T-helper 22 cell (primary cell): Measurements from ENCODE around the gene RPS6KL1.
A peak's percentile ranks its signal among the peaks of the same experiment; 100 is the strongest.

Experiments used
- DNase-seq: peaks from one replicate; pipeline ENCODE4 v3.0.0-alpha.2; 2020; ENCODE audit warnings: low read depth

Gene RPS6KL1

DNA sequence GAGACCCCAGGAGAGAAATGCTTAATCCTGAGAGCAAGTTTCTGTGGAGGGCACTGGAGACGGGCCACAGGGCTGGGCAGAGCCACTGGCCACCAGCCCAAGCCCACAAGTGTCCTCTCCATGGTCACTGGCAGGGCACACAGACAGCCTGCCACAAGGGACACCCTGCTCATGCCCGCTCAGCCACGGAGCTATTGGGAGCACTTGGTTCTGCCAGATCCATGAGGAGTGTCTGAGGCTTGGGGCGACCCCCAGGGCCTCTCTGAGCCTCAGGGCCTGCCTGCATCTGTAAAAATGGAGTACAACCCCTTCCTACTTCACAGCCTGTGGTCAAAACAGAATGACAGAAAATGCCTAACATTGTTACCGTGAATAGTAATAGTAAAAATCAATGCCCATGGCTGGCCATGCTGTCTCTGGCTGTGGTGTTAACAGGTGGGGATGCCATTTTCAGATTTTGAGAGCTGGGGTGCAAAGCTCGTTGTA is 29.2 kb upstream of the RPS6KL1 start:
- DNase-seq = no peak

GRCh38 chr14:74951443-74952179 is 28.6 kb upstream of the RPS6KL1 start:
- no peak for DNase-seq

- DNase-seq = no peak
Measured at GRCh38 chr14:74950795-74951442, 27.9 kb upstream of the RPS6KL1 start.

GRCh38 chr14:74949859-74950573 is 27.0 kb upstream of the RPS6KL1 start:
- DNase-seq = no peak

- no peak for DNase-seq
Measured at GRCh38 chr14:74949191-74949601, 26.1 kb upstream of the RPS6KL1 start.

DNA sequence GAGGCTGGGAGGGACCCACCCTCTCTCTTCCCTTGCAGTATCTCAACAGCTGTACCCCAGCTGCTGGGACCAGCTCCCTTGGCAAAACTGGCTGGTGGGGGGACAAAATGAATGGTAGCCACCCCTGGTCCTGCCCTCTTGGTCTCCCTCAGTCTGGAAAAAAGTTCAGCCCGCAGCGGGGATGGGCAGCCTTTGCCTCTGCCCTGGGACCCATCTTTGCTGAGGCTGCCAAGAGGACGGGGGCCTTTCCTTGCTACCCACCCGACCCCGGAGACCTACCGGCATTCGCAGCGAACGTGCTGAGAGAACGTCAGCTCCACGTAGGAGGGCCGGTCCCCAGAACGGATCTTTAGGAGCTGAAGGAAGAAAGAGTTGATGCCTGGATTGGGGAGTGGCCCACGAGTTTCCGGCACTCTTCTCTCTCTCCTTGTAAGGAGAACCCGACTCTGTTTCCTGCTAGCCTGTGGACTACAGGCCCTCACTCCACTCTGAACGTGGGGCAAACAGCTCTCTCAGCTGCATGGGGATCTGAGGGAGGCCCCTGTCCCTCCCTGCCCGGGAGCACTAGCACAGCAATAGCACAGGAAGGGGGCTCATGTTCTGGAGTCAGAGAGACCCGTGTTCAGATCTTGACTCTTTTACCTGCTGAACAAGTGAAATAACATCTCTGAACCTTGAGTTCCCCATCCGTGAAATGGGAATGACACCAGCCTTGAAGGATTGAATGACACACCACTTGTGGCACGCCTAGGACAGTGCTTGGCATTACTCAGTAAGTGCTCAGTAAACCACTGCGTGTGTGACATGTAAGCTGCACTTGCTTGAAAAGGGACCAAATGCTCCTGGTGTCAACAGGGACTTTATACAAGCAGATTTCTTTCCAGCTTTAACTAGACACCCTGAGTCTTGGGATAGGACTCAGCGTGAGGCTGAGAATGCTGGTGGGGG is 25.4 kb upstream of the RPS6KL1 start:
- no peak for DNase-seq

DNA sequence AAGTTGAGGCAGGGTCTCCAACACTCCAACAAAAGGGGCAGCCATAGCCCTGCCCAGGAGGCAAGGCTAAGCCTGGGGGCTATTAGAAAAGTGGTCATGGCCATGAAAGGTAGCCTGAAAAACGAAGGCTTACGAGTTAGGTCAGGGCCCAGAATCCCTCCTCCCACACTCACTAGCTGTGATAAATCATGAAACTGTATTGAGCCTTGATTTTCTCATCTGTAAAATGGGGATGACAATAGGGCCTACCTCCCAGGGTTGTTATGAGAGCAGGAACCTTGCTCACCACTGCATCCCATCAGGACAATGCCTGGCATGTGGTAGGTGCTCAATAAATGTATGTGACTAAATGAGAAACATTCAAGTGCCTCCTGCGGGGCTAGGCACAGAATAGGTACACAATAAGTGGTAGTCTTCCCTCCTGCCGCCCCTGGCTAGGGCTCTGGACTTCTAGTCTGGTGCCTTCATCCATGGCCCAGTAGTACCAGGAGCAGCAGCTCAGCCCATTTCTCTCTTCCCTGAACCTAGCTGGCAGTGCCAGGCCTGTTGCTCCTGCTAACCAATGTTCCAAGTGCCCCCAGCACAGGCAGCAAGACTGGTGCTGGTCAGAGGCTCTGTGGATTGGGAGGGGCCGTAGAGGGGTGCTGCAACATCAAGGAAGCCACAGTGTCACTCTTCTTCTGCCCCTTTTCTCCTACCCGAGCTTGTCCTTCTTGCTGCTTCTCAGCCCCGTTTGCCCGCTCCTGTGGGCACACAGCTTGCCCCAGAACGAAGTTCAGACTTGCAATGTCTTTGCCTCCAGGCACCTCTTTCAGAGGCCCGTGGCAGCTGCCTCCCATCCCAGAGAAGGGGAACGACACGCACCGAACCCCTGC is 24.5 kb upstream of the RPS6KL1 start:
- DNase-seq = no peak

DNA sequence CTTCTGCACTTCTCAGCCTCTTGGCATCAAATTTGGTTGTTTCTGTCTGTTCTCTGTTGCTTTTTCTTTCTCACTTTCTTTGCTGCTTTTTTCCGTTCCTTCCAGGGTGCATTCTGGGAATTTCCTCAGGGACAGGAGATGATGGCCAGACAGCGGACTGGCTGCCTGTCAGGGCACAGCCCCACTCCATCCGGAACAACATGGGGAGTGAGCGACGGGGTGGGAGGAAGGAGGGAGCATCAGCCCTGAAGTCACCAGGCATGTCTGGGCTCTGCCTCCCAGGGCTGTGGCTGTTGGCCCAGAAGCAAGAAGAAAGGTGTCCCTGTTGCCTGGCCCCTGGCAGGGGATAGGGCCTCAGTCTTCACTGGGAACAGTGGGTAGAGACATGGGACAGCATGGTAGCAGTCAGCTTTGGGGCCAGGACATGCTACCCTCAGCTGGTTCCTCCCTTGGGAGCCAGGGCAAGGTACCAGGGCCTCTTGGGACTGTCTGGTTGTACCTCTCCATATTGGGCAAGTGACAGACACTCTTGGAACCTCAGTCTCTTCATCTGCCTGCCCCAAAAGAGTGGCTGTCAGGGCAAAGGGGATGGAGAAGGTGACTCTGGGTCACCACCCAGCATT is 23.7 kb upstream of the RPS6KL1 start:
- no peak for DNase-seq

DNA sequence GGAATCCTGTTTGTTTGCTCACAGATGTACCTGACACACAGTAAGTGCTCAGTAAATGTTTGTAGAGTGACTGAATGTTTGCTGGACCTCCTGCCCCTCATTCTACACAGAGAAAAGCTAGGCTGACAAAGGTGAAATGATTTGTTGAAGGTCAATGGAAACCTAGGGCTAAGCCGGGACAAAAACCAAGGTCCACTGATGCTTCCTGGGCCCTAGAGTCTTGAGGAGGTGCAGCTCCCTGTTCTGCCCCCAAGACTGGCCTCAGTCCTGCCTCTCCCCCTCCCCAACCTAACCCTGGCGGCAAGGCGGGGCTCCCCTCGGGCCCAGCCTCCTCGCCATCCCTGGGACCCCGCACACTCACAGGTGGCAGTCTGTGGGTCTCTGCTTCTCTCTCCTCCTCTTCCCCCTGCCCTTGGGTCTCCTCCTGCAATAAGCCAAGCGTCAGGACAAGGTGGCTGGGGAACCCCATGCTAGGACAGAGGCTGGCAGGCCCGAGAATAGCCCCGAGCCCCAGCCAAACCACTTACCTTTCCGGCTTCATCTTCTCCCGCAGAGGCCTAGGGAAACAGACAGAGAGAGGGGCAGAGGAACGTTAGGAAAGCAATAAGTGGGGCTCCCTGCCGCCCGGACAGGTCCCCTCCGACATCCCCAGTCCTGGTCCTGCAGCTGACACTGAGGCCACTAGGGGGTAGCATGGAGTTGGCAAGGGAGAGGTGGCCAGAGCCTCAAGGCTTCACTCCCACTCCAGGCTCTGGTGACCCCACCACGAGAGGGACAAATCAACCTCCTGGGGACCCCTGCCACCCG is 23.0 kb upstream of the RPS6KL1 start:
- peak; percentile 31 for DNase-seq

DNA sequence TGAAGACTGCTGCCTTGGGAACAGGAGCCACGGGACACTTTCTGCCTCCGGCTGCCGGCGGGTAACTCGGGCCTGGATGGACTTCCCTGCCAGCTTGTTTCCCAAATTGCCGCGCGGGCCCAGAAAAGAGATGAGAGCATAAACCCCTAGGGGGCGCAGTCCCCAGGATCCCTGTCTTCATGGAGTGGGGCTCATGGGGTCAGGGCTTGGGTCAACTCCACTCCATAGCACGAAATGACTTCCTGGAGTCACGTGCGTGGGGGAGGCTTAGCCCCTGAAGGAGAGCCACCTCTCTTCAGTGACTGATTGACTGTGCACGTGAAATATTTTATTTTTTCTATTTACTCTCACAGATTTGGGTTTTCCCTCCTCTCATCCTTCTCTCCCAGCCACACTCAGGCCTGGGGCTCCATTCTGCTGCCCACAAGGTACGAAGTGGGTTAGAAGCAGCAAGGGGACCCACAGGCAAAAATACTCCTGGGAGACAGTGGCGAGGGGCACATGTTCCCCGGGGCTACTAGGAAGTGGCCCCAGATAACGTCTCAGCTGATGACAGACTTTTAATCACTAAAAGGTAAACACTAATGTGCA is 22.3 kb upstream of the RPS6KL1 start:
- no peak for DNase-seq

GRCh38 chr14:74942608-74943007 is 19.5 kb upstream of the RPS6KL1 start:
- DNase-seq = no peak

GRCh38 chr14:74942181-74942580 is 19.1 kb upstream of the RPS6KL1 start:
- DNase-seq = no peak

DNA sequence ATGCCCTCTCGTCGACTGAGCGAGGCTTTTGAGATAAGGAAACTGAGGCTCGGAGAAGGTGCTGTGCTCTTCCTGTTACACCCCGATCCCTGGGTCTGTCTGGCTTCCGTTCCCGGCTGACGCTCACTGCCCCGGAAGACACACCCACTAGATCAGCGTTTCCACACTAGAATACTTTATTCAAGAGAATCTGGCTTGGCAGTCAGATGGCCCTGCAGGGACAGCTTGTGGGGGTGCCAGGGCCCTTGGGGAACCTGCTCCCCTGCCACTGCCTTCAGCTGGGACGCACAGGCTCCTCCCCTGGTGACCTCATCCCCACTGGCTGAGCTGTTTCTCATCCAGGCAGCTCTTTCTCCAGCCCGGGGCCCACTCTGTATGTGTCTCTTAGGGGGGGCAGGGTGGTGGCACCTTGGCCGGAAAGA is 18.6 kb upstream of the RPS6KL1 start:
- peak; percentile 8 for DNase-seq

- DNase-seq = no peak
Measured at GRCh38 chr14:74940956-74941565, 18.0 kb upstream of the RPS6KL1 start.

DNA sequence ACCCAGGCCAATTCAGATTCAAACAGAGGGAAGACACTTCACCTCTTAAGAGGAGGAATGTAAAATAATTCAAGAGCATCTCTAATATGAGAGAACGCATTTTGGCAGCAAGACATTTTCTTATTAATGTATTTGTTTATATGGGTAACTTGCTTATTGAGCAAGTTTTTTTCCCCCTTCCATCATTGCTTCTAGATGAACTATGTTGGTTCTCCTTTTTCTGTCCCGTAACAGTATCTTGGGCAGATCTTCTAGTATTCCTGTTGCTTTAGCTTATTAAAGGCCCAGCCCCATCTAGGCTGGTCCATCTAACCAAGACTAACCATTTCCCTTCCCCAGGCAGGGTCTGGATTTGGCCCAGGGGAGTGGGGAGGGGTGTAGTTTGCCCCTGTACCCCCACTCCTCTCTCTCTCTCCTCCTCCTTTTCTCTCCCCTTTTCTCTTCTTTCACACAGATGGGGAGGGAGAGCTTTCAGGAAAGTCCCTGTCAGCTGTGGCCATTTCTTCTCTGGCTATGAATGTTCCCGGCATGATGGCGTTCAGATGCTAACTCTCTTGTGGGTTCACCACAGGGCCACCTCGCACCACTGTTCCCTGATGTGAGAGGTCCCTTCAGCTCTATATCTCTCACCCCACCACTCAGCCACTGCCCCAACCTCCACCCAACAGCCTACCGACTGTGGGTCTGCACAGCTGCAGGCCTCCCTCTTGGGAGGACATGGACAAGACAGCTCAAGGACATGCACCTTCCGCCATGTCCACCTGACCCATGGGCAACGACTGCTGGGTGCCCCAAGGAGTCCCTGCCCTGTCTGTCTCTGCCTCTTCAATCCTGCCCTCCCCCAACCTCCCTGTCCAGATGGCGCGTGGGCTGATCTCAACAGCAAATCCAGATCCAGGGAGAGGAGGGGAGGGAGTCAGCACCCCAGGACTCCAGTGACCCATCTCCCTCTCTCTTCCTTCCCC is 15.8 kb upstream of the RPS6KL1 start:
- DNase-seq = no peak

GRCh38 chr14:74937171-74937570 is 14.1 kb upstream of the RPS6KL1 start:
- no peak for DNase-seq

GRCh38 chr14:74936731-74937130 is 13.7 kb upstream of the RPS6KL1 start:
- no peak for DNase-seq
